Naive B cell (primary cell): ENCODE measurements around the gene NCOA3. TPM values are rescaled to one million over a fixed set of nuclear protein-coding genes. Genes with fewer than 3 reads are reported as not detected.

Experiments used
- ATAC-seq, 2 donors: fragments of 150-1000 bp; cut with Tn5 transposase; 2 replicates each; pipeline ENCODE4 v1.10.0; 2021; ENCODE audit warnings: low read depth in 2 of 2, mild to moderate bottlenecking in 2 of 2, moderate library complexity in 2 of 2
- DNase-seq: peaks from one replicate; pipeline ENCODE4 v3.0.0; 2022
- H3K27ac Mint-ChIP-seq, 6 donors: one replicate each; pipeline ENCODE4 v1.8.0; 2020 to 2022; ENCODE audit warnings: mild to moderate bottlenecking in 6 of 6, mixed read lengths in 6 of 6, moderate library complexity in 5 of 6, inconsistent platforms in 2 of 6
- H3K27me3 Mint-ChIP-seq, 3 donors: one replicate each; pipeline ENCODE4 v1.8.0; 2021 to 2022; ENCODE audit warnings: mixed read lengths in 3 of 3, mild to moderate bottlenecking in 1 of 3
- H3K36me3 Mint-ChIP-seq, 2 donors: one replicate each; pipeline ENCODE4 v1.8.0; 2020 to 2022; ENCODE audit warnings: mixed read lengths in 2 of 2, inconsistent platforms in 1 of 2, mild to moderate bottlenecking in 1 of 2
- H3K4me1 Mint-ChIP-seq, 3 donors: one replicate each; pipeline ENCODE4 v1.8.0; 2020 to 2022; ENCODE audit warnings: mixed read lengths in 3 of 3, inconsistent platforms in 1 of 3, mild to moderate bottlenecking in 1 of 3, moderate library complexity in 1 of 3
- H3K4me3 Mint-ChIP-seq, 8 donors: one replicate each; pipeline ENCODE4 v1.8.0; 2020 to 2022; ENCODE audit warnings: mild to moderate bottlenecking in 8 of 8, mixed read lengths in 8 of 8, moderate library complexity in 8 of 8, inconsistent platforms in 2 of 8
- H3K9me3 Mint-ChIP-seq, 7 donors: one replicate each; pipeline ENCODE4 v1.8.0; 2020 to 2022; ENCODE audit warnings: mixed read lengths in 7 of 7, mild to moderate bottlenecking in 5 of 7, inconsistent platforms in 2 of 7, moderate library complexity in 1 of 7
- polyA plus RNA-seq, 6 donors: library from polyadenylated mRNA; unstranded; fragments of 300-500 nt; fragmentation: Illumina TruSeq; gene quantifications; one replicate each; pipeline ENCODE4 v1.2.3, GENCODE V29; 2021; ENCODE audit warnings: low read depth in 6 of 6

Gene NCOA3
- polyA plus RNA-seq, 6 donors from 2014 or later = 22.7 to 70.9 (median 54.1) TPM

GRCh38 chr20:47668313-47669151, 166.8 kb downstream of the NCOA3 start:
- Mint-ChIP-seq H3K9me3 (peaks cover 0 to 2% (median 0%) of the 10 kb centered on the region in 7 donors), H3K4me1 (peaks cover 5 to 11% (median 7%) of the 10 kb centered on the region in 3 donors), H3K4me3 (peak overlapping the region in 1 of 8 donors; percentile 30), H3K27me3 (peaks cover 0 to 4% (median 0%) of the 10 kb centered on the region in 3 donors), H3K27ac (peak overlapping the region in 3 of 6 donors; percentile 48 to 93 (median 70)), H3K36me3 (no peaks in the 10 kb centered on the region)
- DNase-seq (no peak), ATAC-seq (peak in 1 of 2 donors; percentile 15)

GRCh38 chr20:47669152-47669425, 167.4 kb downstream of the NCOA3 start:
- Mint-ChIP-seq H3K27ac (peak overlapping the region in 1 of 6 donors; percentile 48), H3K36me3 (no peaks in the 10 kb centered on the region), H3K9me3 (peaks cover 0 to 2% (median 0%) of the 10 kb centered on the region in 7 donors), H3K4me1 (peaks cover 1 to 5% (median 2%) of the 10 kb centered on the region in 3 donors), H3K4me3 (no peak overlapping the region), H3K27me3 (peaks cover 0 to 4% (median 0%) of the 10 kb centered on the region in 3 donors)
- ATAC-seq (no peak), DNase-seq (no peak)

- Mint-ChIP-seq H3K36me3 (no peaks in the 10 kb centered on the region), H3K27ac (peak overlapping the region in 1 of 6 donors; percentile 53), H3K4me3 (no peak overlapping the region), H3K27me3 (peaks cover 0 to 4% (median 0%) of the 10 kb centered on the region in 3 donors), H3K9me3 (peaks cover 0 to 2% (median 0%) of the 10 kb centered on the region in 7 donors), H3K4me1 (peaks cover 0 to 5% (median 2%) of the 10 kb centered on the region in 3 donors)
- ATAC-seq (no peak), DNase-seq (no peak)
Measured at GRCh38 chr20:47669489-47669888, 167.8 kb downstream of the NCOA3 start.

GRCh38 chr20:47669927-47670890, 168.5 kb downstream of the NCOA3 start:
- H3K27me3 Mint-ChIP-seq = peaks cover 0 to 4% (median 0%) of the 10 kb centered on the region in 3 donors
- peak overlapping the region in 1 of 8 donors; percentile 9 for H3K4me3 Mint-ChIP-seq
- H3K9me3 Mint-ChIP-seq = peaks cover 0 to 2% (median 0%) of the 10 kb centered on the region in 7 donors
- no peaks in the 10 kb centered on the region for H3K36me3 Mint-ChIP-seq
- ATAC-seq = no peak
- DNase-seq = no peak
- peaks cover 0 to 5% (median 2%) of the 10 kb centered on the region in 3 donors for H3K4me1 Mint-ChIP-seq
- peak overlapping the region in 2 of 6 donors; percentile 53 to 79 for H3K27ac Mint-ChIP-seq

GRCh38 chr20:47670913-47671312, 169.2 kb downstream of the NCOA3 start:
- Mint-ChIP-seq H3K4me1 (peaks cover 0 to 5% (median 2%) of the 10 kb centered on the region in 3 donors), H3K9me3 (peaks cover 0 to 2% (median 0%) of the 10 kb centered on the region in 7 donors), H3K27ac (no peak overlapping the region), H3K27me3 (peaks cover 0 to 4% (median 0%) of the 10 kb centered on the region in 3 donors), H3K36me3 (no peaks in the 10 kb centered on the region), H3K4me3 (no peak overlapping the region)
- no peak for DNase-seq
- no peak for ATAC-seq

- peaks cover 0 to 2% (median 0%) of the 10 kb centered on the region in 7 donors for H3K9me3 Mint-ChIP-seq
- H3K27me3 Mint-ChIP-seq = peaks cover 0 to 4% (median 0%) of the 10 kb centered on the region in 3 donors
- H3K4me3 Mint-ChIP-seq = no peak overlapping the region
- ATAC-seq (no peak), DNase-seq (no peak)
- peaks cover 0 to 5% (median 2%) of the 10 kb centered on the region in 3 donors for H3K4me1 Mint-ChIP-seq
- H3K27ac Mint-ChIP-seq = peak overlapping the region in 2 of 6 donors; percentile 19 to 86
- no peaks in the 10 kb centered on the region for H3K36me3 Mint-ChIP-seq
Measured at GRCh38 chr20:47672166-47672565, 170.5 kb downstream of the NCOA3 start.

GRCh38 chr20:47672886-47673670, 171.4 kb downstream of the NCOA3 start:
- H3K27me3 Mint-ChIP-seq = peaks cover 0 to 4% (median 0%) of the 10 kb centered on the region in 3 donors
- ATAC-seq (no peak), DNase-seq (no peak)
- peaks cover 0 to 10% (median 5%) of the 10 kb centered on the region in 3 donors for H3K4me1 Mint-ChIP-seq
- no peaks in the 10 kb centered on the region for H3K36me3 Mint-ChIP-seq
- H3K9me3 Mint-ChIP-seq = peaks cover 0 to 2% (median 0%) of the 10 kb centered on the region in 7 donors
- H3K27ac Mint-ChIP-seq = peak overlapping the region in 2 of 6 donors; percentile 17 to 23
- peak overlapping the region in 1 of 8 donors; percentile 15 for H3K4me3 Mint-ChIP-seq

GRCh38 chr20:47673671-47673955, 171.9 kb downstream of the NCOA3 start:
- Mint-ChIP-seq H3K4me3 (peak overlapping the region in 1 of 8 donors; percentile 15), H3K27ac (peak overlapping the region in 1 of 6 donors; percentile 68), H3K4me1 (peaks cover 0 to 11% (median 5%) of the 10 kb centered on the region in 3 donors), H3K36me3 (no peaks in the 10 kb centered on the region), H3K9me3 (peaks cover 0 to 2% (median 0%) of the 10 kb centered on the region in 7 donors), H3K27me3 (peaks cover 0 to 4% (median 0%) of the 10 kb centered on the region in 3 donors)
- DNase-seq (no peak), ATAC-seq (no peak)

- DNase-seq = no peak
- Mint-ChIP-seq H3K4me3 (peak overlapping the region in 1 of 8 donors; percentile 35), H3K27ac (peak overlapping the region in 1 of 6 donors; percentile 68), H3K9me3 (no peaks in the 10 kb centered on the region), H3K36me3 (no peaks in the 10 kb centered on the region), H3K27me3 (peaks cover 0 to 4% (median 4%) of the 10 kb centered on the region in 3 donors), H3K4me1 (peaks cover 0 to 9% (median 0%) of the 10 kb centered on the region in 3 donors)
- no peak for ATAC-seq
Measured at GRCh38 chr20:47674145-47674544, 172.5 kb downstream of the NCOA3 start.

GRCh38 chr20:47674686-47675085, 173.0 kb downstream of the NCOA3 start:
- H3K27ac Mint-ChIP-seq = peak overlapping the region in 1 of 6 donors; percentile 74
- no peak for DNase-seq
- no peaks in the 10 kb centered on the region for H3K9me3 Mint-ChIP-seq
- no peaks in the 10 kb centered on the region for H3K36me3 Mint-ChIP-seq
- no peak for ATAC-seq
- peaks cover 0 to 9% (median 0%) of the 10 kb centered on the region in 3 donors for H3K4me1 Mint-ChIP-seq
- peak overlapping the region in 1 of 8 donors; percentile 56 for H3K4me3 Mint-ChIP-seq
- H3K27me3 Mint-ChIP-seq = peaks cover 0 to 8% (median 4%) of the 10 kb centered on the region in 3 donors

- H3K4me1 Mint-ChIP-seq = peaks cover 0 to 9% (median 0%) of the 10 kb centered on the region in 3 donors
- peak overlapping the region in 1 of 6 donors; percentile 74 for H3K27ac Mint-ChIP-seq
- H3K36me3 Mint-ChIP-seq = no peaks in the 10 kb centered on the region
- H3K27me3 Mint-ChIP-seq = peaks cover 0 to 8% (median 4%) of the 10 kb centered on the region in 3 donors
- no peak for ATAC-seq
- DNase-seq = no peak
- no peaks in the 10 kb centered on the region for H3K9me3 Mint-ChIP-seq
- H3K4me3 Mint-ChIP-seq = no peak overlapping the region
Measured at GRCh38 chr20:47675190-47676142, 173.8 kb downstream of the NCOA3 start.
